H9 (cell line): ENCODE results near the gene DPT. TPM values are rescaled to one million over a fixed set of nuclear protein-coding genes. Genes with fewer than 3 reads are reported as not detected.

ENCODE experiments used
- DNase-seq: peaks from one replicate; pipeline ENCODE4 v3.0.0-alpha.2; 2017
- H2AFZ ChIP-seq: one replicate; pipeline ENCODE4 v1.6.1; 2013; ENCODE audit warnings: mild to moderate bottlenecking, low read length, control low read depth, moderate library complexity
- H2AK5ac ChIP-seq: 2 replicates; pipeline ENCODE4 v1.6.1; 2013; ENCODE audit warnings: low read length, control low read depth, mixed read lengths; ENCODE audit not compliant: insufficient read length
- H2BK120ac ChIP-seq: one replicate; pipeline ENCODE4 v1.6.1; 2013; ENCODE audit warnings: low read depth, mild to moderate bottlenecking, low read length, control low read depth, inconsistent platforms; ENCODE audit not compliant: poor library complexity, severe bottlenecking
- H2BK12ac ChIP-seq: 2 replicates; pipeline ENCODE4 v1.6.1; 2013; ENCODE audit warnings: low read length, control low read depth, mixed read lengths, low read depth; ENCODE audit not compliant: insufficient read length
- H2BK15ac ChIP-seq: 2 replicates; pipeline ENCODE4 v1.6.1; 2013; ENCODE audit warnings: low read depth, low read length, control low read depth
- H2BK20ac ChIP-seq: one replicate; pipeline ENCODE4 v1.6.1; 2013; ENCODE audit warnings: low read depth, mild to moderate bottlenecking, low read length, control low read depth, inconsistent platforms; ENCODE audit not compliant: poor library complexity, severe bottlenecking
- H2BK5ac ChIP-seq: 2 replicates; pipeline ENCODE4 v1.6.1; 2013; ENCODE audit warnings: low read length, control low read depth, mixed read lengths; ENCODE audit not compliant: insufficient read length
- H3K14ac ChIP-seq: 2 replicates; pipeline ENCODE4 v1.6.1; 2013; ENCODE audit warnings: low read length, control low read depth; ENCODE audit not compliant: insufficient read depth
- H3K18ac ChIP-seq: 2 replicates; pipeline ENCODE4 v1.6.1; 2013; ENCODE audit warnings: low read depth, mild to moderate bottlenecking, mixed read lengths, low read length, control low read depth; ENCODE audit not compliant: insufficient read length
- H3K23ac ChIP-seq: 2 replicates; pipeline ENCODE4 v1.6.1; 2013; ENCODE audit warnings: low read length, control low read depth, mixed read lengths, low read depth; ENCODE audit not compliant: insufficient read length
- H3K23me2 ChIP-seq: 2 replicates; pipeline ENCODE4 v1.6.1; 2013; ENCODE audit warnings: low read depth, mild to moderate bottlenecking, mixed read lengths, low read length, control low read depth; ENCODE audit not compliant: insufficient read length, poor library complexity, severe bottlenecking
- H3K27ac ChIP-seq: 2 replicates; pipeline ENCODE4 v1.5.1; 2013; ENCODE audit warnings: low read length, control low read depth, mixed read lengths, low read depth; ENCODE audit not compliant: insufficient read length
- H3K27me3 ChIP-seq: 2 replicates; pipeline ENCODE4 v1.6.1; 2013; ENCODE audit warnings: low read length, control low read depth, inconsistent platforms; ENCODE audit not compliant: insufficient read depth
- H3K4ac ChIP-seq: 2 replicates; pipeline ENCODE4 v1.6.1; 2013; ENCODE audit warnings: low read depth, mild to moderate bottlenecking, control low read depth, inconsistent platforms, low read length, moderate library complexity
- H3K4me1 ChIP-seq: 2 replicates; pipeline ENCODE4 v1.6.1; 2013; ENCODE audit warnings: low read length, control low read depth, inconsistent platforms; ENCODE audit not compliant: insufficient read depth
- H3K4me2 ChIP-seq: 2 replicates; pipeline ENCODE4 v1.6.1; 2013; ENCODE audit warnings: low read length, control low read depth, mixed read lengths; ENCODE audit not compliant: insufficient read length, insufficient read depth
- H3K56ac ChIP-seq: 2 replicates; pipeline ENCODE4 v1.6.1; 2013; ENCODE audit warnings: low read depth, mild to moderate bottlenecking, mixed read lengths, low read length, control low read depth; ENCODE audit not compliant: insufficient read length
- H3K79me1 ChIP-seq: 2 replicates; pipeline ENCODE4 v1.6.1; 2013; ENCODE audit warnings: low read depth, mild to moderate bottlenecking, moderate library complexity, low read length, control low read depth, inconsistent platforms; ENCODE audit not compliant: insufficient read depth, poor library complexity, severe bottlenecking
- H3K79me2 ChIP-seq: 2 replicates; pipeline ENCODE4 v1.6.1; 2013; ENCODE audit warnings: low read length, control low read depth, inconsistent platforms; ENCODE audit not compliant: insufficient read depth
- H3K9ac ChIP-seq: 2 replicates; pipeline ENCODE4 v1.6.1; 2013; ENCODE audit warnings: low read length, control low read depth, mixed read lengths; ENCODE audit not compliant: insufficient read length; ENCODE audit errors: extremely low read depth
- H3K9me3 ChIP-seq: one replicate; pipeline ENCODE4 v1.6.1; 2013; ENCODE audit warnings: low read depth, low read length, inconsistent platforms; ENCODE audit not compliant: control insufficient read depth
- H3T11ph ChIP-seq: one replicate; pipeline ENCODE4 v1.6.1; 2013; ENCODE audit warnings: mild to moderate bottlenecking, low read length, control low read depth, inconsistent platforms
- H4K20me1 ChIP-seq: one replicate; pipeline ENCODE4 v1.6.1; 2013; ENCODE audit not compliant: control insufficient read depth, insufficient read length, insufficient read depth
- H4K5ac ChIP-seq: 2 replicates; pipeline ENCODE4 v1.6.1; 2013; ENCODE audit warnings: low read depth, mild to moderate bottlenecking, mixed read lengths, low read length, control low read depth; ENCODE audit not compliant: insufficient read length
- H4K8ac ChIP-seq: replicated peaks from 2 replicates; pipeline ENCODE4 v1.6.1; 2013; ENCODE audit warnings: low read length, control low read depth, mixed read lengths, low read depth; ENCODE audit not compliant: insufficient read length
- H4K91ac ChIP-seq: 2 replicates; pipeline ENCODE4 v1.6.1; 2013; ENCODE audit warnings: low read depth, mild to moderate bottlenecking, moderate library complexity, mixed read lengths, low read length, control low read depth; ENCODE audit not compliant: insufficient read length
- H3K27ac Mint-ChIP-seq, 3 experiments: 2 replicates in 2 of 3; 3 replicates in 1 of 3; pipeline ENCODE4 v1.8.0; 2020 to 2021; ENCODE audit warnings: mixed read lengths in 3 of 3, mild to moderate bottlenecking in 1 of 3, moderate library complexity in 1 of 3
- H3K27me3 Mint-ChIP-seq: 2 replicates; pipeline ENCODE4 v1.8.0; 2021; ENCODE audit warnings: low read depth, mild to moderate bottlenecking, moderate library complexity, mixed read lengths
- H3K36me3 Mint-ChIP-seq, 3 experiments: 2 replicates in 2 of 3; 3 replicates in 1 of 3; pipeline ENCODE4 v1.8.0; 2020 to 2021; ENCODE audit warnings: low read depth in 3 of 3, mixed read lengths in 3 of 3; ENCODE audit not compliant: insufficient read depth in 1 of 3
- H3K4me1 Mint-ChIP-seq, 2 experiments: 2 replicates each; pipeline ENCODE4 v1.8.0; 2020; ENCODE audit warnings: mixed read lengths in 2 of 2
- H3K4me3 Mint-ChIP-seq, 2 experiments: 2 replicates in 1 of 2; 3 replicates in 1 of 2; pipeline ENCODE4 v1.8.0; 2020 to 2021; ENCODE audit warnings: mild to moderate bottlenecking in 2 of 2, mixed read lengths in 2 of 2, moderate library complexity in 1 of 2
- H3K9me3 Mint-ChIP-seq, 2 experiments: 2 replicates in 1 of 2; 3 replicates in 1 of 2; pipeline ENCODE4 v1.8.0; 2020; ENCODE audit warnings: mild to moderate bottlenecking in 2 of 2, mixed read lengths in 2 of 2, moderate library complexity in 1 of 2
- CTCF ChIP-seq: fragments of 200-600 bp; sonication (generic); conservative IDR thresholded peaks from 3 replicates; pipeline ENCODE4 v1.8.0; 2021; ENCODE audit warnings: antibody characterized with exemption, mild to moderate bottlenecking
- WGBS: extraction: QIAGEN DNeasy Blood & Tissue Kit; methylation state at CpG from one replicate; pipeline ENCODE4 v1.1.7; 2013; ENCODE audit warnings: missing lambda C conversion rate, low lambda C conversion rate, mixed read lengths; ENCODE audit not compliant: insufficient read length; ENCODE audit errors: extremely low coverage; 5-methylcytosine and 5-hydroxymethylcytosine counted together
- total RNA-seq: library from RNA; stranded (reverse); gene quantifications from 2 replicates; pipeline ENCODE4 v1.2.1, GENCODE V29; 2021

The DPT gene
- total RNA-seq, 1 experiment from 2014 or later: not detected

GRCh38 chr1:168734271-168734670 lies 5.3 kb upstream of the DPT start:
- WGBS: no CpG with 5 or more reads among the region's 3 CpGs
- H3K9me3 Mint-ChIP-seq: no peaks in the 10 kb centered on the region; a peak in 1 of 5 replicates

More at GRCh38 chr1:168734271-168734670, 5.3 kb upstream of the DPT start:
- H3K9ac ChIP-seq: no peak overlapping the region
- no peak overlapping the region for H3K56ac ChIP-seq
- H3T11ph ChIP-seq: no peak overlapping the region
- DNase-seq: no peak
- H3K4me2 ChIP-seq: no peak overlapping the region
- Mint-ChIP-seq H3K4me3 (no peak overlapping the region), H3K4me1 (no peaks in the 10 kb centered on the region; a peak in 1 of 4 replicates), H3K27me3 (no peaks in the 10 kb centered on the region), H3K27ac (no peak overlapping the region), H3K36me3 (no peaks in the 10 kb centered on the region)
- no peak overlapping the region for H3K27ac ChIP-seq
- no peak overlapping the region for H3K23ac ChIP-seq
- TF ChIP-seq CTCF: no peak
- H3K27me3 ChIP-seq: no peaks in the 10 kb centered on the region
- H2BK120ac ChIP-seq: no peak overlapping the region
- no peaks in the 10 kb centered on the region for H3K23me2 ChIP-seq
- no peak overlapping the region for H2BK15ac ChIP-seq
- no peaks in the 10 kb centered on the region for H3K79me2 ChIP-seq
- no peak overlapping the region for H3K4ac ChIP-seq
- no peak overlapping the region for H3K18ac ChIP-seq
- no peaks in the 10 kb centered on the region for H3K79me1 ChIP-seq
- no peak overlapping the region for H4K5ac ChIP-seq
- H2AK5ac ChIP-seq: no peak overlapping the region
- no peak overlapping the region for H2AFZ ChIP-seq
- no peaks in the 10 kb centered on the region for H3K4me1 ChIP-seq
- H2BK12ac ChIP-seq: no peak overlapping the region
- H4K20me1 ChIP-seq: no peaks in the 10 kb centered on the region
- no peak overlapping the region for H4K91ac ChIP-seq
- H3K14ac ChIP-seq: no peak overlapping the region
- no peak overlapping the region for H2BK5ac ChIP-seq
- H3K9me3 ChIP-seq: no peaks in the 10 kb centered on the region
- H4K8ac ChIP-seq: no peak overlapping the region
- H2BK20ac ChIP-seq: no peak overlapping the region
